ENCODE results near the gene RSU1.

DNA sequence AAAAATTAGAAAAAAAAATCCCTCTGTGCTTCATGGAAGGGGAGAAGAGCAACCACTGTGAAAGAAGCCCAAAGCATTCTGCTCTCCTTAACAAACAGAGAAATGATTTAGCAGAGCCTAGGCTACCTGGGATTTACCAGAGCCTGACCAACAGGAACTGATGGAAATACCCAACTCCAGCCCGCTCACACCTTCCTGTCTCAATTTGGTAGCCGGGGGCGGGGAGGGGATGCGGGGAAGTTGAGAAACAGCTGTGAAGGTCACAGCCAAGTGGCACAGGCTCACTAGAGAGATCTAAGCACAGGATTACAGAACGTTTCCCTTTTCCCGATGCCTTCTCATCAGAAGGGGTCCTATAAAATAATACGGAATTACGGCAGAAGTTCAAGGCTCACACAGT is 17.6 kb downstream of the RSU1 start:
- TF ChIP-seq POLR2A (IDR thresholded peaks at IDR 0.05; ENCODE audit: low read depth, low read length), result no peak
- 0 out of 2 replicates have a peak, but pooled peaks have one; percentile 19 for TF ChIP-seq SPI1 (IDR thresholded peaks at IDR 0.05; ENCODE audit: low read depth, low read length)
- TF ChIP-seq TAF1 (IDR thresholded peaks at IDR 0.05; ENCODE audit: low read depth, low read length), result 0 out of 2 replicates have a peak, but pooled peaks have one; percentile 9

Measured in GM12891 (cell line).